B cell (primary cell): Measurements from ENCODE around the gene BNIP5.

Experiments
- EZH2 ChIP-seq: IDR thresholded peaks from 2 replicates; pipeline ENCODE4 v1.6.1; 2012; ENCODE audit warnings: borderline replicate concordance, low read depth, mild to moderate bottlenecking, moderate library complexity, low read length; ENCODE audit not compliant: insufficient read depth, poor library complexity, severe bottlenecking
- TF ChIP-seq, protein P1 (sequence below): fragments of 200-600 bp; IDR thresholded peaks from one replicate; pipeline ENCODE4 v1.8.0; 2022; ENCODE audit warnings: antibody characterized with exemption, mild to moderate bottlenecking

GRCh38 chr6:36378243-36378920 lies 41.7 kb upstream of the BNIP5 start:
- TF ChIP-seq, protein P1, sequence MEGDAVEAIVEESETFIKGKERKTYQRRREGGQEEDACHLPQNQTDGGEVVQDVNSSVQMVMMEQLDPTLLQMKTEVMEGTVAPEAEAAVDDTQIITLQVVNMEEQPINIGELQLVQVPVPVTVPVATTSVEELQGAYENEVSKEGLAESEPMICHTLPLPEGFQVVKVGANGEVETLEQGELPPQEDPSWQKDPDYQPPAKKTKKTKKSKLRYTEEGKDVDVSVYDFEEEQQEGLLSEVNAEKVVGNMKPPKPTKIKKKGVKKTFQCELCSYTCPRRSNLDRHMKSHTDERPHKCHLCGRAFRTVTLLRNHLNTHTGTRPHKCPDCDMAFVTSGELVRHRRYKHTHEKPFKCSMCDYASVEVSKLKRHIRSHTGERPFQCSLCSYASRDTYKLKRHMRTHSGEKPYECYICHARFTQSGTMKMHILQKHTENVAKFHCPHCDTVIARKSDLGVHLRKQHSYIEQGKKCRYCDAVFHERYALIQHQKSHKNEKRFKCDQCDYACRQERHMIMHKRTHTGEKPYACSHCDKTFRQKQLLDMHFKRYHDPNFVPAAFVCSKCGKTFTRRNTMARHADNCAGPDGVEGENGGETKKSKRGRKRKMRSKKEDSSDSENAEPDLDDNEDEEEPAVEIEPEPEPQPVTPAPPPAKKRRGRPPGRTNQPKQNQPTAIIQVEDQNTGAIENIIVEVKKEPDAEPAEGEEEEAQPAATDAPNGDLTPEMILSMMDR = no peak
- no peak for TF ChIP-seq EZH2
